K562 (cell line): ENCODE results near the gene CHMP3.
"Not testable (repeated sequence)": the region's sequence is repeated elsewhere in the genome, so short reads cannot be mapped to it uniquely, and the experiment has no call there.

Source experiments
- BRCA1 ChIP-seq, 2 experiments: fragments of 450-650 bp in 1 of 2; sonication (generic) in 1 of 2; formaldehyde crosslinking in 1 of 2; IDR thresholded peaks; 2 replicates each; pipeline versions ENCODE4 v1.5.0 to v1.6.1; 2017 to 2020; ENCODE audit warnings: mild to moderate bottlenecking in 1 of 2, missing genetic modification reagents in 1 of 2
- CEBPB ChIP-seq: fragments of 450-650 bp; IDR thresholded peaks from 2 replicates; pipeline ENCODE4 v1.6.1; 2016; ENCODE audit warnings: missing genetic modification characterization, missing compliant biosample characterization
- CTCF ChIP-seq, 3 experiments: IDR thresholded peaks in 2 of 3; conservative IDR thresholded peaks in 1 of 3; 2 replicates each; pipeline ENCODE4 v1.5.1; 2011 to 2012; ENCODE audit warnings: low read length in 3 of 3, mild to moderate bottlenecking in 3 of 3, control low read depth in 2 of 3, improper control_type of control experiment in 1 of 3, inconsistent platforms in 1 of 3, low read depth in 1 of 3, mixed read lengths in 1 of 3, moderate library complexity in 1 of 3; ENCODE audit not compliant: insufficient read depth in 2 of 3
- ERF ChIP-seq: fragments of 450-650 bp; formaldehyde crosslinking; IDR thresholded peaks from 2 replicates; pipeline ENCODE4 v1.4.0; 2020; ENCODE audit warnings: mild to moderate bottlenecking, mixed read lengths
- EZH2 ChIP-seq: IDR thresholded peaks from 2 replicates; pipeline ENCODE4 v1.6.1; 2012; ENCODE audit warnings: low read depth, mild to moderate bottlenecking, inconsistent platforms, low read length, borderline replicate concordance
- SNAPC5 ChIP-seq: fragments of 250-450 bp; sonication (Bioruptor Pico); IDR thresholded peaks from 2 replicates; pipeline ENCODE4 v1.8.0; 2021; ENCODE audit warnings: moderate library complexity, mild to moderate bottlenecking, inconsistent platforms
- TCF7L2 ChIP-seq: fragments of 150-350 bp; IDR thresholded peaks from 2 replicates; pipeline ENCODE4 v1.6.1; 2016; ENCODE audit warnings: low read depth, mild to moderate bottlenecking, low read length, moderate library complexity
- TRIM24 ChIP-seq, 2 experiments: fragments of 450-650 bp; IDR thresholded peaks; 2 replicates each; pipeline ENCODE4 v1.6.1; 2016

GRCh38 chr2:86544278-86545099, 18.8 kb downstream of the CHMP3 start:
- TF ChIP-seq CTCF (IDR thresholded peaks at IDR 0.05 in 2 of 3, conservative IDR thresholded peaks at IDR 0.05 in 1 of 3; ENCODE audit: insufficient read depth in 2 of 3, low read depth in 1 of 3, low read length in 3 of 3); EZH2; SNAPC5; TCF7L2; BRCA1 (IDR thresholded peaks at IDR 0.05); BRCA1 (CRISPR knock-in tag; IDR thresholded peaks at IDR 0.05); TRIM24 (IDR thresholded peaks at IDR 0.05); ERF (CRISPR knock-in tag); CEBPB: not testable (repeated sequence)
